Adipocyte (in vitro differentiated cells): ENCODE measurements around the gene GNAO1.

Experiments
- DNase-seq: peaks from one replicate; pipeline ENCODE4 v3.0.0-alpha.2; 2015; ENCODE audit warnings: low read depth
- H3K27me3 ChIP-seq: replicated peaks from 2 replicates; pipeline ENCODE4 v1.7.0; 2013; ENCODE audit warnings: mild to moderate bottlenecking, low read length, moderate library complexity; ENCODE audit not compliant: control insufficient read depth, insufficient read depth
- H3K36me3 ChIP-seq: 2 replicates; pipeline ENCODE4 v1.7.0; 2013; ENCODE audit warnings: low read length, mild to moderate bottlenecking, moderate library complexity; ENCODE audit not compliant: control insufficient read depth, insufficient read depth, severe bottlenecking
- H3K4me1 ChIP-seq: 2 replicates; pipeline ENCODE4 v1.7.0; 2013; ENCODE audit warnings: mild to moderate bottlenecking, low read length, moderate library complexity; ENCODE audit not compliant: control insufficient read depth, insufficient read depth
- H3K4me3 ChIP-seq: 2 replicates; pipeline ENCODE4 v1.7.0; 2013; ENCODE audit warnings: mild to moderate bottlenecking, low read length, moderate library complexity
- H3K9ac ChIP-seq: 2 replicates; pipeline ENCODE4 v1.7.0; 2013; ENCODE audit warnings: mild to moderate bottlenecking, low read length, moderate library complexity
- H3K9me3 ChIP-seq: 2 replicates; pipeline ENCODE4 v1.7.0; 2013; ENCODE audit warnings: mild to moderate bottlenecking, low read length, moderate library complexity; ENCODE audit not compliant: control insufficient read depth

GNAO1 gene

GRCh38 chr16:56191156-56191815 is at the start of gene GNAO1:
TSS of gene GNAO1 (plus strand) at chr16:56191489. CDS start at chr16:56192236, 747 bp downstream.
- no peaks in the 10 kb centered on the region for H3K36me3 ChIP-seq
- peak within 1 kb of the TSS; percentile 59 for H3K4me3 ChIP-seq
- H3K27me3 ChIP-seq: peaks cover 62% of the 10 kb centered on the region
- H3K4me1 ChIP-seq: no peaks in the 10 kb centered on the region
- peak; percentile 85 for DNase-seq
- no peak within 1 kb of the TSS for H3K9ac ChIP-seq
- H3K9me3 ChIP-seq: no peaks in the 10 kb centered on the region

GRCh38 chr16:56143666-56144065 is 47.6 kb upstream of the GNAO1 start:
- no peaks in the 10 kb centered on the region for H3K9me3 ChIP-seq
- H3K9ac ChIP-seq: no peak overlapping the region
- DNase-seq: no peak
- H3K4me3 ChIP-seq: no peak overlapping the region
- H3K4me1 ChIP-seq: no peaks in the 10 kb centered on the region
- no peaks in the 10 kb centered on the region for H3K36me3 ChIP-seq
- H3K27me3 ChIP-seq: peaks cover 4% of the 10 kb centered on the region

- peaks cover 4% of the 10 kb centered on the region for H3K27me3 ChIP-seq
- DNase-seq: no peak
- no peaks in the 10 kb centered on the region for H3K4me1 ChIP-seq
- no peaks in the 10 kb centered on the region for H3K36me3 ChIP-seq
- H3K9ac ChIP-seq: no peak overlapping the region
- no peaks in the 10 kb centered on the region for H3K9me3 ChIP-seq
- no peak overlapping the region for H3K4me3 ChIP-seq
Measured at GRCh38 chr16:56145369-56145768, 45.9 kb upstream of the GNAO1 start.

- Histone ChIP-seq H3K27me3 (no peaks in the 10 kb centered on the region), H3K36me3 (no peaks in the 10 kb centered on the region), H3K4me1 (no peaks in the 10 kb centered on the region)
Measured at GRCh38 chr16:56151621-56152020, 39.7 kb upstream of the GNAO1 start.

GRCh38 chr16:56161658-56162057 is 29.6 kb upstream of the GNAO1 start:
- no peak for DNase-seq
- no peak overlapping the region for H3K4me3 ChIP-seq

More at GRCh38 chr16:56151621-56152020, 39.7 kb upstream of the GNAO1 start:
- Histone ChIP-seq H3K9me3 (no peaks in the 10 kb centered on the region), H3K4me3 (no peak overlapping the region), H3K9ac (no peak overlapping the region)
- DNase-seq: no peak

GRCh38 chr16:56163089-56163488 is 28.2 kb upstream of the GNAO1 start:
- DNase-seq: no peak
- Histone ChIP-seq H3K36me3 (no peaks in the 10 kb centered on the region), H3K27me3 (no peaks in the 10 kb centered on the region), H3K9me3 (no peaks in the 10 kb centered on the region), H3K4me3 (no peak overlapping the region), H3K9ac (no peak overlapping the region), H3K4me1 (no peaks in the 10 kb centered on the region)

More at GRCh38 chr16:56161658-56162057, 29.6 kb upstream of the GNAO1 start:
- no peak overlapping the region for H3K9ac ChIP-seq
- no peaks in the 10 kb centered on the region for H3K36me3 ChIP-seq
- no peaks in the 10 kb centered on the region for H3K4me1 ChIP-seq
- no peaks in the 10 kb centered on the region for H3K27me3 ChIP-seq
- H3K9me3 ChIP-seq: no peaks in the 10 kb centered on the region

GRCh38 chr16:56163938-56164337 is 27.4 kb upstream of the GNAO1 start:
- DNase-seq: no peak
- Histone ChIP-seq H3K36me3 (no peaks in the 10 kb centered on the region), H3K9ac (no peak overlapping the region), H3K27me3 (no peaks in the 10 kb centered on the region), H3K4me1 (no peaks in the 10 kb centered on the region), H3K9me3 (no peaks in the 10 kb centered on the region), H3K4me3 (no peak overlapping the region)

- no peaks in the 10 kb centered on the region for H3K9me3 ChIP-seq
- no peak overlapping the region for H3K4me3 ChIP-seq
- H3K9ac ChIP-seq: no peak overlapping the region
- H3K4me1 ChIP-seq: no peaks in the 10 kb centered on the region
- no peak for DNase-seq
- H3K27me3 ChIP-seq: no peaks in the 10 kb centered on the region
- H3K36me3 ChIP-seq: no peaks in the 10 kb centered on the region
Measured at GRCh38 chr16:56164636-56165035, 26.7 kb upstream of the GNAO1 start.

GRCh38 chr16:56174411-56174810 is 16.9 kb upstream of the GNAO1 start:
- no peak for DNase-seq
- Histone ChIP-seq H3K9ac (no peak overlapping the region), H3K4me1 (no peaks in the 10 kb centered on the region), H3K27me3 (no peaks in the 10 kb centered on the region), H3K36me3 (no peaks in the 10 kb centered on the region), H3K4me3 (no peak overlapping the region), H3K9me3 (peaks cover 21% of the 10 kb centered on the region)

- DNase-seq: no peak
- H3K4me3 ChIP-seq: no peak overlapping the region
- no peak overlapping the region for H3K9ac ChIP-seq
- no peaks in the 10 kb centered on the region for H3K27me3 ChIP-seq
- H3K36me3 ChIP-seq: no peaks in the 10 kb centered on the region
- H3K9me3 ChIP-seq: peaks cover 16% of the 10 kb centered on the region
- H3K4me1 ChIP-seq: no peaks in the 10 kb centered on the region
Measured at GRCh38 chr16:56181401-56181800, 9.9 kb upstream of the GNAO1 start.

- no peak overlapping the region for H3K9ac ChIP-seq
- no peaks in the 10 kb centered on the region for H3K4me1 ChIP-seq
- no peaks in the 10 kb centered on the region for H3K36me3 ChIP-seq
- peaks cover 16% of the 10 kb centered on the region for H3K9me3 ChIP-seq
- no peak for DNase-seq
- H3K4me3 ChIP-seq: no peak overlapping the region
- no peaks in the 10 kb centered on the region for H3K27me3 ChIP-seq
Measured at GRCh38 chr16:56183266-56183665, 8.0 kb upstream of the GNAO1 start.
